HEK293T (cell line): Measurements from ENCODE around the gene SLC45A1.

Source experiments
- ARNT ChIP-seq: fragments of 450-650 bp; IDR thresholded peaks from 2 replicates; pipeline ENCODE4 v1.6.1; 2017; ENCODE audit warnings: mild to moderate bottlenecking
- BHLHE40 ChIP-seq: fragments of 450-650 bp; IDR thresholded peaks from 2 replicates; pipeline ENCODE4 v1.6.1; 2016; ENCODE audit warnings: mild to moderate bottlenecking, moderate library complexity, borderline replicate concordance
- FOXM1 ChIP-seq: fragments of 450-650 bp; IDR thresholded peaks from 2 replicates; pipeline ENCODE4 v1.6.1; 2017; ENCODE audit warnings: mild to moderate bottlenecking, borderline replicate concordance
- HDGF ChIP-seq: fragments of 450-650 bp; IDR thresholded peaks from 2 replicates; pipeline ENCODE4 v1.6.1; 2017; ENCODE audit warnings: antibody characterized with exemption, borderline replicate concordance
- LEF1 ChIP-seq: fragments of 450-650 bp; IDR thresholded peaks from 2 replicates; pipeline ENCODE4 v1.6.1; 2017; ENCODE audit warnings: mild to moderate bottlenecking, borderline replicate concordance
- NFRKB ChIP-seq: fragments of 450-650 bp; IDR thresholded peaks from 2 replicates; pipeline ENCODE4 v1.6.1; 2016; ENCODE audit warnings: mild to moderate bottlenecking, moderate library complexity
- SP1 ChIP-seq: fragments of 450-650 bp; IDR thresholded peaks from 2 replicates; pipeline ENCODE4 v1.6.1; 2017
- SUZ12 ChIP-seq: fragments of 450-650 bp; IDR thresholded peaks from 2 replicates; pipeline ENCODE4 v1.6.1; 2016; ENCODE audit warnings: mild to moderate bottlenecking
- ZNF384 ChIP-seq: fragments of 450-650 bp; IDR thresholded peaks from 2 replicates; pipeline ENCODE4 v1.6.1; 2016

DNA sequence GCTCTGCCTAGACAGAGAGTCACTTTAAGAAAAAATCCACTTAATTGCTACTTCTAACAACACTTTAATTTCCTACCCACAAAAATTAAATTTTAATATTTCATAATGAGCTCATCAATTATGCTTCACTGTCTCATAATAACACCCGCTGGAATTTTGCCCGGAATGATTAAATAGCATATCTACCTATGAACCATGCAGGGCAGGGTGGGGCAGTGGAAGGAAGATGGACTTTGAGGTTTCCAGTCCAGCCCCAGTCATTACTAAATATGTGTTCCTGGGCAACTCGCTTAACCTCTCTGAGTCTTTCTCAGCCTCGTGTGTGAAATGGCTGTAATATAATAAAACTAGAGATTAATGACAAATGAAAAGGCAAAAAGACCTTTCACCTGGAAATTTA lies 32.8 kb upstream of the SLC45A1 start:
- TF ChIP-seq LEF1, result no peak
- no peak for TF ChIP-seq FOXM1
- no peak for TF ChIP-seq HDGF
- no peak for TF ChIP-seq NFRKB
- no peak for TF ChIP-seq ARNT
- no peak for TF ChIP-seq SUZ12
- TF ChIP-seq ZNF384, result no peak
- TF ChIP-seq SP1, result no peak
- TF ChIP-seq BHLHE40, result no peak
